ENCODE measurements around the gene GRAP2.

DNA sequence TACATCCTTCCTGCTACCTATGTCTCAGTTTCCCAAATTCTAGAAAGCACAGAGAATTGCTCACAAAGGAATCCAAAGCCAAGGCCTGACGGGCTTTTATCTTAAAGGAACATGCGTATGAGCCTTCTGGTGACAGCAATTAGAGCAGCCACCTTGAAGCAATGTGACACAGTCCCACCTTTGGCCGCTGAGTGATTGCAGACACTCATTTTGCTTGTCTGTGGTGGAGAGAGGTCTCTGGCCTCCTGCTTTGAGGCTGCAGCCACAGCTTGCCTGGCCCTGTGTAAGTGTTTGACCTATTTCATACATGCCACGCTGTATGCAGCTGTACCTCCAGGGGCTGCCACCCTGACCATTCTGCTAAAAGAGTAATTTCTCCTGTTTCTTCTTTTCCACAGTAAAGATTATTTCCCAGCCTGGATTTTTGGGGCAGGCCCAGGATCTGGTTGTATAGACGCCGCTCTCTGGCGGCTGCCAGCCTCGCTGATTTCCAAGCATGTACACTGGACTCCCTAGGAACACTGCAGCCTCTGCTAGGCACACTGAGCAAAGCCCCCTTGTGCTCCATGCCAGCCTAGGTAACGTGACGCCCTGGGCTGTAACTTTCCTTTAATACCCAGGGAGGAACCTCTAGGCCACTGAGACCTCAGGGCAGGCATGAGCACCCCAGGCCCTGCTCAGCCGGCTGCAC, 58.2 kb downstream of the GRAP2 start:
- TF ChIP-seq, protein P1, sequence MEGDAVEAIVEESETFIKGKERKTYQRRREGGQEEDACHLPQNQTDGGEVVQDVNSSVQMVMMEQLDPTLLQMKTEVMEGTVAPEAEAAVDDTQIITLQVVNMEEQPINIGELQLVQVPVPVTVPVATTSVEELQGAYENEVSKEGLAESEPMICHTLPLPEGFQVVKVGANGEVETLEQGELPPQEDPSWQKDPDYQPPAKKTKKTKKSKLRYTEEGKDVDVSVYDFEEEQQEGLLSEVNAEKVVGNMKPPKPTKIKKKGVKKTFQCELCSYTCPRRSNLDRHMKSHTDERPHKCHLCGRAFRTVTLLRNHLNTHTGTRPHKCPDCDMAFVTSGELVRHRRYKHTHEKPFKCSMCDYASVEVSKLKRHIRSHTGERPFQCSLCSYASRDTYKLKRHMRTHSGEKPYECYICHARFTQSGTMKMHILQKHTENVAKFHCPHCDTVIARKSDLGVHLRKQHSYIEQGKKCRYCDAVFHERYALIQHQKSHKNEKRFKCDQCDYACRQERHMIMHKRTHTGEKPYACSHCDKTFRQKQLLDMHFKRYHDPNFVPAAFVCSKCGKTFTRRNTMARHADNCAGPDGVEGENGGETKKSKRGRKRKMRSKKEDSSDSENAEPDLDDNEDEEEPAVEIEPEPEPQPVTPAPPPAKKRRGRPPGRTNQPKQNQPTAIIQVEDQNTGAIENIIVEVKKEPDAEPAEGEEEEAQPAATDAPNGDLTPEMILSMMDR (IDR thresholded peaks at IDR 0.05), result no peak
- TF ChIP-seq POLR2A (IDR thresholded peaks at IDR 0.05), result no peak
- no peak for TF ChIP-seq POLR2AphosphoS5 (IDR thresholded peaks at IDR 0.05)

All from breast epithelium (tissue), 3 donors.